Measurements from ENCODE around the gene PER2.
"Not testable (repeated sequence)": the region's sequence is repeated elsewhere in the genome, so short reads cannot be mapped to it uniquely, and the experiment has no call there.

The PER2 gene

DNA sequence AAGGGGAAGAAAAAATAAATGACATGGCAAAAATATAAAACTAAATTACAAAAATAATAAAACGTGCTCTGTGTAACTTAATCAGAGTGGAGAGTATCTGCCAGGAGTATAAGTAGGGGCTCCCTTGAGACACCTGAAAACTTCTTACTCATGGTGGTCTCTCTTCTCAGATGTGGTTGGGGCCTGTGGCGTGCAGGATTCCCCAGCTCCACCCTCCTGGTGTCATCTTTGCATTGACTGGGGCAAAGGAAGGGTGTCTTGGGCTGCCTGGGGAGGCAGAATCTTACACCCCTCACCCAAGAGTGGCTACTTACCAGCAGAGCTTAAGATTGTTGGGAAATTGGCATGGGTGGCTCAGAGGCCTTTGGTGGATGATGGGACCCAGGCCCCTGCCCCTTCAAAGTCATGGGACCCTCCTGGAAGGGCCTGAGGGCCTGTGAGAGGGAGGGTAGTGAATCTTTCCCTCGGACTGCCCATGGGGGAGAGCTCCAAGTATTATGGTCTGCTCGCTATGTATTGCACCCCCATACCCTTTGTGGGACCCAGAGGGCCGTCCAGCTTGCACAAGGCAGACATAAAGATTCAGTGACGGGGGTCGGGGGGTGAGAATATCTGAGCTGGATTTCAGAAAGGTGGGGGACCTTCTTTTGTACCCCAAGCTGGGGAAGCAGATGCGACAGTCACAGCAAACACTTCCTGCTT, 25.0 kb upstream of the PER2 start:
- DNase-seq (ENCODE audit: low read depth) = no peak

DNA sequence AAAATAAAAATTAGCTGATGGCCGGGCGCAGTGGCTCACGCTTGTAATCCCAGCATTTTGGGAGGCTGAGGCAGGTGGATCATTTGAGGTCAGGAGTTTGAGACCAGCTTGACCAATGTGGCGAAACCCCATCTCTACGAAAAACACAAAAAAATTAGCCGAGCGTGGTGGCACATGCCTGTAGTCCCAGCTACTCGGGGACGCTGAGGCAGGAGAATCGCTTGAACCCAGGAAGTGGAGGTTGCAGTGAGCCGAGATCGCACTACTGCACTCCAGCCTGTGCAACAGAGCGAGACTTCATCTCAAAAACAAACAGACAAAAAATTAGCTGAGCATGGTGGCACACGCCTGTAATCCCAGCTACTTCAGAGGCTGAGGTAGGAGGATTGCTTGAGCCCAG, 22.3 kb upstream of the PER2 start:
- DNase-seq (ENCODE audit: low read depth) = not testable (repeated sequence)

DNA sequence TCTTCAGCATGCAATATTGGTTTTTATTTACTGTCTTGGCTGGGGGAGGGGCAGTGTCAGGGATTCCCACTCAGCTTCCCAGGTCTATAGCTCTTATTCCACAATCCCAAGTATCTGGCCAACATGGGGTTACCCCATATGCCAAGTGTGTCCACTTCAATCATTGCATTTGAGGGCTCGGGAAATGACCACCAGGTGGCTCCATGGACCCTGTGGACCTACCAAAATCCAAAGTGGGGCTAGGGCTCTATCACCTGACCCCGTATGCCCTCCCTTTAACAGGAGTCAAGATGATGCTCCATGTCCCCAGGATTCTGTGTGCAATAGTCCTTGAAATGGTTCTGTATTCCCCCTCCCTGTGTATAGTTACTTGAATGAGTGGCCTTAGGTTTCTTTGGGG, 19.8 kb upstream of the PER2 start:
- DNase-seq (ENCODE audit: low read depth) = no peak

DNA sequence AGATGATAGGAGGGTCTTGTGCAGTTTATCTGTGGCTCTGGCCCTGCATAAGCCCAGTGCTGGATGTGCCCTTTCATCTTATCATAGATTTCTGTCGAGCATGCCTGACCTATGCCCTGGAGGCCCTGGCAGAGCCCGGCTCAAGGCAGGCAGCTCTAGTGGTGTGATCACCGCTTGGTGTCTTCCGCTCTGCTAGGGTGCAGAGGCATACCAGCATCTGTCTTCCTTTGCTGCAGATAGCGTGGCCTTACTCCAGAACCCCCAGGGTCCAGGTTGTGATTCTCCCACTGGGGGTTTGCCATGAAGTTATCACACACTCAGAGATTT, 18.2 kb upstream of the PER2 start:
- DNase-seq (ENCODE audit: low read depth) = no peak

DNA sequence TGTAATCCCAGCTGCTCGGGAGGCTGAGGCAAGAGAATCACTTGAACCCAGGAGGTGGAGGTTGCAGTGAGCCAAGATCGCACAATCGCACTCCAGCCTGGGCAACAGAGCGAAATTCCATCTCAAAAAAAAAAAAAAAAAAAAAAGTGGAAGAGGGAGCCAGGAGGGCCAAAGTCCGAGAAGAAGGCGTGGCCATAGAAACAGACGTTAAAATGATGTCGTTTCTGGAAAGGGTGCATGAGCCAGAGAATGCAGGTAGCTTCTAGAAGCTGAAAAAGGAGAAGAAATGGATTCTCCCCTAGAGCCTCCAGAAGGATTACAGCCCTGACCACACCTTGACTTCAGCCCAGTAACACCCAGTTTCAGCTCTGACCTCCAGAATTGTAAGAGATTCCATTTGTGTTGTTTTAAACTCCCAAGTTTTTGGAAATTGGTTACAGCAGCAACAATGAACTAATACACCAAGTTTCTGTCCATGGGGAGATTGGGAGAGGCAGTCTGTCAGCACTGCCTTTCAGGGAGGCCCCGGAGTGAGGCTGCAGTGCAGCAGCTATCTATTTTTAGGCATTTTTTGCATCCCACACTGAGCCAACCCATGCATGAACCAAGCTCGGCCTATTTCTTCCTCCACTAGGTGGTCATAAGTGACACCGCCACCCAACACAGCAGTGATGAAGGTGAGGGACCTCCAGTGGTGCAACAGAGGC, 17.7 kb upstream of the PER2 start:
- no peak for DNase-seq (ENCODE audit: low read depth)

DNA sequence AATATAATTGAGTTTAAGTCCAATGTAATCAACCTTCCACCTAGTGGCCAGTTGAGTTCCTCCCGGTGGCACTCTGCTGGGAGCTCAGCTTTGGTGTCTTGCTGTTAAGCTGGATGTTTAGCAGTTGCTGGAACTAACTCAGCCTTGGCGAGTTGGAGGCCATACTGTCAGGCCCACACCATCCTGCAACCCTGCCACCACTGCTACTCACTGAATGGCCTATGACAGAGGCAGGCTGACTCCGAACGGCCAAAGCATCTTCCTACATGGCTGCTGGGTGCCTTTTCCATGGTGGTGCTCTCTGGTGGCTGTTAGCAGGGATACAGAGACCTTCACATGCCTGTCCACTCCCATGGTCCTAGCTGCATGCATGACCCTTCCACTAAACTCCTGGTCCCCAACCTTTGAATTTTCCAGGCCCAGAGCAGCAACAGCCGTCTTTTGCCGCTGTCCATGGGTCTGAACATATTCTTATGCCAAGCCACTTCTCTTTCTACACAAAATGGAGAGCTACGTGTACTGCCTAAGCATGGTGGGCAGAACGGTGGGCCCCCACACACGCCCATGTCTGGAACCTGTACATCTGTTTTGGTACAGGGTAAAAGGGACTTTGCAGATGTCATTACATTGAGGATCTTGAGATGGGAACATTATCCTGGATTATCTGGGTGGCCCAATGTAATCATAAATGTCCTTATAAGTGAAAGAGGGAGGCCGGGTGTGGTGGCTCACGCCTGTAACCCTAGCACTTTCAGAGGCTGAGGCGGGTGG, 16.9 kb upstream of the PER2 start:
- no peak for DNase-seq (ENCODE audit: low read depth)

DNA sequence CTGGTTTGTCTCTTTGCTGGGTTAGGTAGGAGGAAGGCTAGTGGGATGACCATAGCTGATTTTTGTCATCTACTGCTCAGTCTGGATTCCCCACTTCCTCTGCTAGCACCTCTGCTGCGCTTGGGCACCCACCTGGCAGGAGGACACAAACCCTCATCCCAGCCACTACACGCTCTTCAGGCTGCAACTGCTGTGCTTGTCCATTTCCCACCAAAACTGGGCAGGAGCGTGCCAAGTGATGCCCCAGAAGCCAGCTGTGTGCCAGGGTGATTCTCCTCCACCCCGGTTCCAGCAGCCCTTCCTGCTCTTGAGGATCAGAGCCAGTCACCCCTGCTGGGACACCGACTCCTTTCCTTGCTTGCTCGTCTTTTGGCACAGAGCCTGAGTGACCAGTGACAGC, 15.7 kb upstream of the PER2 start:
- no peak for DNase-seq (ENCODE audit: low read depth)

DNA sequence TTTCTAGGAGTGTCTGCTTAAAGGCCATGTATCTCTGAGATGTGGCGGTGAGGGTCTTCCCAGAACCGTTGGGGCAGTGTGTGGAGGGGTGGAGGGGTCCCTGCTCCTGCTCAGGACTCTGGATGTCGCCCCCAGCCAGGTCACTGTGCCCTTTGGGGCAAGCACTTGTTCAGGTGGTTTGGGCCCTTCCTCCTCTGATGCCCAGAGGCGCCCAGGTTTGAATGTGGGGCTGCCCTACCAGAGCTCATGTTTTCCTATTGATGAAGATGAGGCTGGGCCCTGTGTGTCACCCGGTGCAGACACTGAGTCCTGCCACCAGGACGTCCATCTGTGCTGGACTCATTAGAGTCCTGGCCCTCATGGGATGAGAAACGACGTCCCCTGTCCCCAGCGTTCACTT, 14.3 kb upstream of the PER2 start:
- DNase-seq (ENCODE audit: low read depth) = no peak

DNA sequence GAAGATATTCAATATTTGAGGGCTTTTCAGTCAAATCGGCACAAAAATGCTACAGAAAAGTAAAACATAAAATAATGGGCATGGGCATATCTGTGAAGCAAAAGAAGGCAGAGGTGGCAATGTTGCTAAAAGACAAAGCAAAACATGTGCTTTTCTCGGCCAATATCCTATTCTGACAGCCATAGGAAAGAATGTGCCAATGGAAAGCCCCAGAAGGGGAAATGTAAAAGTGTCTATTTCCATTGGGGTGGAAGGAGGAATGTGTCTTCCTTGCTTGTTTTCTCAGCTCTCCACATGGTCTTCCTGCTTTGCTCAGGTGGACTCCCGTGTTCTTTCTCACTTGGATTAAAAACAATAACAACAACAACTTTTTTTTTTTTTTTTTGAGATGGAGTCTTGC, 13.7 kb upstream of the PER2 start:
- DNase-seq (ENCODE audit: low read depth) = peak; percentile 18

DNA sequence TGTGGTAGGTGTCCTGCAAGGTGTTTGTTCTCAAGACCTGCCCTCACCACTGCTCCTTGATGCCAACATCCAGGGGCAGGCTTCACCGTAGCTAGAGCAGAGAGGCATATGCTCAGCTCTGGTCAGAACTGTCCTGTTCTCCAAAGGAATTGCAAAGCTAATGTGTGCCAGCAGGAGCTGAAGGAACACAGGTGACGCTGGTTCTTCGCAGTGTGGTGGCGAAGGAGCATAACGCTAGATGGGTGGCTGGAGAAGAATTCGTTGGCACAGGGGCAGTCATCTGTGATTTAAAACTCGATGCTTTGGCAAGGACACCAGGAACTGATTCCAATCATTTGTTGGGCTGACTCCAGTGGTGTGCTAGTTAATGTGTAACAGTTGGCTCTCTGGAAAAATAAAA, 11.4 kb upstream of the PER2 start:
- DNase-seq (ENCODE audit: low read depth) = no peak

DNA sequence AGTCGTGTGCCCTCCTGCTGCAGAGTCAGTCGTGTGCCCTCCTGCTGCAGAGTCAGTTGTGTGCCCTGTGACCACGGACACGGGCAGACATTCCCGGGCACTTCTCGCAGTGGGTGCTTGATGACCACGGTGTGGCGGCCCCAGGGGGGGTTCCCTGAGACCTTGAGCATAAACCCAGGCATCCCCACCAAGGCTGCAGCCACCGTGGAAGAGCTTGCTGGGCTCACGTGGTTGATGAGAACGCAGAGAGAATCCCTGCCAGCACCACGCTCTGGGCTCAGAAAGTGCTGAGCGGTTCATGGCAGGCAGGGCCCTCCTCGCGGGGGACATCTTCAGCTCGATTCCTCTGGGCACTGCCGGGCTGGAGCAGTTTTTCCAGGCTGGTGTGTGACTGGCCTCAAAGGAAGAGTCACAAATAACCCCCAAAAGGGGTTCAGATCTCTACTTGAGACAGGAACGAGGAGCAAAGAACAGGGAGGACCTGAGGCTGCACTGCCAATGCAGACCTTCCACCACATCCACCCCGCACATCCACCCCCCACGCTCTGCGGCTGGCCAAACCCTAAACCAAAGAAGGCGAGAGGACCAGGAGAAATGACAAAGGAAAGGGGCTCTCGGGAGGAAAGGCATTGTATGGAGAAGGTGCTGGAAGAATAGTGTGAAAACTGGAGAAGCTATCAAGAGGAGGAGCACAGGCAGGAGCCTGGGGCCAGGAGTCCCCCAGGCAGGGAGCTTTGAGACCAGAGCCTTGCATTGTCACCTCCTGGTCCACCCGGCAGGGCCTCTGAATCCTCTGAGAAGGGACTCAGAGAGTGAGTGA, 8.4 kb upstream of the PER2 start:
- no peak for DNase-seq (ENCODE audit: low read depth)

DNA sequence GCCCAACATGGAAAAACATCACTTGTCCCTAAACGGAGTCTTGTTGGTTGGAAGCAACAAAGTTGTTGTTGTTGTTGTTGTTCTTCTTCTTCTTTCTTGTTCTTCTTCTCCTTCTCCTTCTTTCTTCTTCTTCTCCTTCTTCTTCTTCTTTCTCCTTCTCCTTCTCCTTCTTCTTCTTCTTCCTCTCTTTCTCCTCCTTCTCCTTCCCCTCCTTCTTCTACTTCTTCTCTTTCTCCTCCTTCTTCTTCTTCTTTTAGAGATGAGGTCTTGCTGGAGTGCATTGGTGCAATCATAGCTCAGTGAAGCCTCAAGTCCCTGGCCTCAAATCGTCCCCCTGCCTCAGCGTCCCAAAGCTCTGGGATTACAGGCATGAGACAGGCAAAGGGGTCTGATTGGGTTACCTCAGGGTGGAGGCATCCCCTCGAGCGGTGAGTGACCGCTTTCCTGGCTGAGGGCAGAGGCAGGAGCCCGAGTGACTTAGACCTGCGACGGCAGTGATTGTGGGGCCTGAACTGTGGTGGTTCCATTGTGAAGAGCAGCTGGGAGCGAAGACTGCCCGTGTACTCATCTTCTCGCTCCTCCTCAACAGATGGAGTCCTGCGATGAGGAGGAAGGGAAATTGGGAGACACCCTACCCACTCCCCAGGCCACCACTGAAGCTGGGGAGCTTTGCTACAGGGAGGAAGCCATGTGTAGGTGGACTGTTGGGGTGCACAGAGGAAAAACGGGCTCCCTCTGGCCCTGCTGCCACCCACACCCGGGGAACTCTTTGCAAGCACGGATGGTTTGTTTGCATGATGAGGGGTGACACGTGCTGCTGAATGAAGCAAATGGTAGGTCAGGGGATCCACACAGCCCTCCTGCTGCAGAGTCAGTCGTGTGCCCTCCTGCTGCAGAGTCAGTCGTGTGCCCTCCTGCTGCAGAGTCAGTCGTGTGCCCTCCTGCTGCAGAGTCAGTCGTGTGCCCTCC, 7.0 kb upstream of the PER2 start:
- DNase-seq (ENCODE audit: low read depth) = no peak

DNA sequence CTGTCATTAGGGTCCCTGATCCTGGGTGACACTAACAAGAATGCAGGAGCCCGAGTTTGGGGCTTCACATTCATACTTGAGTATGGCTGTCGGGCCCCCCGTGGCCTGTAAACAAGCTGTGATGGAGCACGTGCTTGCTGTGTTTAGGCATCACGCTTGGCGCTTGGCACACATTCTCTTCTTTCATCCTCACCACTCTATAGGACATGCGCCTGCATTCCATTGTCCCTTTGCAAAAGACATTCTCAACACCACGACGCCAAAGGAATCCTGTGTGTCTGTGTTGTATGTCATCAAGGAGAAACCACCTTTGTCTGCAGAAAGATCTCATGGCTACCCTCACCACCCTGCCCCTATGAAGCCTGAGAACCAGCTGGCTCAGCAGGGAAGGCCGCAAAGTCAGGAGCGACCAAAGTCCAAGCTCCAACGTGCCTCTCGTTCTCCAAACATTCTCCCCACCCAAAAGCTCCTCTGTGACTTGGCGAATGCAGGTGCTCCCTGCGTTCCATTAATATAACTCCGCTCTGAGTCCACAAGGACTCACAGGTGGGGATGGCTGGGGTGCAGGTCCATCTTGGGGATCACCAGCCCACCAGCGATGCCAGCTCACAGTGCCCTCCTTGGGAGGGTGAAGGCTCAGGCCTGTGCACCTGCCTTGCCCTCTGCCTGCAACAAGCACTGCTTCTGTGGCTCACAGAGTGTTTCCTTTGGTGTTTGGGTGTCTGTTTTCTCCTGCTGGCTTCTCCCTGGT, 6.2 kb upstream of the PER2 start:
- DNase-seq (ENCODE audit: low read depth) = no peak

DNA sequence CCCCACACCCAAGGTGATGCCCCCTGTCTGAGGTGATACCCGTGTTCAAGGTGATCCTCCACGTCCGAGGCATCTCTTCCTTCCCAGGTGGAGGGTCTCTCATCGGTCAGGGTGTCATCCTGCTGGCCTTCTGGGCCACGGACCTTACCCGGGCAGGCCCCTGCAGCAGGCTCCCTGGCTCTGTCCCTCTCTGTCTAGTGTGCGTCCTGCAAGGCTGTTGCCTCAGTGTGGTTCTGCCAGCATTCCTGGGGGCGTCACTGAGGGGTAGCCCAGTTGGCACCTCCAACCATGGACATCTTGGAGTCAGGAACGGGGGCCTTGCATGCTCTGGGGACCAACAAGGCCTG, 5.6 kb upstream of the PER2 start:
- no peak for DNase-seq (ENCODE audit: low read depth)

DNA sequence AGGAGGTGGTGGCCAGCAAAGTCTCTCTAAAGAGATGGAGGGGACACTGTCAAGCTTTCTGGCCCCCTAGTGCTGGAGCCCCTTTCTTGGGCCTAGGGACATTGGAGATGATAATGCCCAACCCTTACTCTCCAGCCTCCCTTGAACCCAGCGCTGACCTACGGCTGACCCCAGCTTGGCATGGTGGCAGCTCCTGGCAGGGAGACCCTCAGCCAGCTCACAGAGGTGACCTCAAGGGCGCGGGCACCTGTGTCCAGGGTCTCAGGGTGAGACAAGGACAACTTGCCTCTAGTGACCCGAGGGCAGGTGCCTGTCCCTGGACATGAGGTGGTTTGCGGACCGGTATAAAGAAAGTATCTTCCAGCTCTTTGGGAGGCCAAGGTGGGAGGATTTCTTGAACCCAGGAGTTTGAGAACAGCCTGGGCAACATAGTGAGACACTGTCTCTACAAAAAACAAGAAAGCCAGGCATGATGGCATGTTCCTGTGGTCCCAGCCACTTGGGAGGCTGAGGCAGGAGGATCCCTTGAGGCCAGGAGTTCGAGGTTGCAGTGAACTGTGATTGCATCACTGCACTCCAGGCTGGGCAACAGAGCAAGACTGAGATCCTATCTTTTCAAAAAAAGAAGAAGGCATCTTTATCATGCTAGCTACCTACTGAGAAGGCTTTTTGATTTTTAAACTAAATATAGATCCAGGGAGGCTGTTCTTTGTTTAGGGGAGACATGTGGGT, 3.3 kb upstream of the PER2 start:
- no peak for DNase-seq (ENCODE audit: low read depth)

DNA sequence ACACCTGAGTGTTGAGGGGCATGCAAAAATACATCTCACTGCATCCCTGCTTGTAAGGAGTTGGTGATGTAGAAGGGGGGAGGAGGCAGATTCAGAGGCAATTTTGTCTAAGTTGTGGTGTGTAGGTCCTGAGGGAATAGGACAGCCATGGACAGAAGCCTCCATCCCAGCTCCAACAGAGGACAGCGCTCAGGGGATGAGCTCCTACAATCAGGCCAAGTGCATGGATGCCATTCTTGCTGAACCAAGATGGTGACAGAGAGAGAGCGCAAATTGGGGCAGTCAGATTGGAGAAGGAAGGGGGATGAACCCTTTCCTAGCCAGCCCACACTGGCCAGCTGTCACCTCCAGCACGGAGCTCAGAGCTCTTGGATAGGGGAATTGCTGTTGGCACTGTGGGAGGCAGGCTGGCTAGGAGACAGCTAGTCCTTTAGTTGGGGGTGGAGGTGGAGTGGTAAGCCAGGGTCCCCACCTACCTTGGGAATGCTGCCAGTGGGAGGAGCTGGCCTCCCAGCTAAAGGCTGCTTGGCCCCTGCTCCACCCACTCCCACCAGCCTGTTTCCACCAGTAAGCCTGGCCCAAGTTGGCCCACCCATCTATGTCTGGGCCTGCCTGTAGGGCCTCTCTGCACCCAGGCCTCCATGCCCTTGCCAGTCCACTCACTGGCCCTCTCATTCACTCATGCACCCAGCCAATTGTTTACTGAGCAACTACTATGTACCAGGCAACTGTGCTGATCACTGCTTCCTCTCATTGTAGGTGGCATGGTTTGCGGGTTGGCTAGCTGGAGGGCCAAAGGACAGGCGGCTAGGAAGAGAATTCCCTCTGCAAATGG, 2.5 kb upstream of the PER2 start:
- no peak for DNase-seq (ENCODE audit: low read depth)

DNA sequence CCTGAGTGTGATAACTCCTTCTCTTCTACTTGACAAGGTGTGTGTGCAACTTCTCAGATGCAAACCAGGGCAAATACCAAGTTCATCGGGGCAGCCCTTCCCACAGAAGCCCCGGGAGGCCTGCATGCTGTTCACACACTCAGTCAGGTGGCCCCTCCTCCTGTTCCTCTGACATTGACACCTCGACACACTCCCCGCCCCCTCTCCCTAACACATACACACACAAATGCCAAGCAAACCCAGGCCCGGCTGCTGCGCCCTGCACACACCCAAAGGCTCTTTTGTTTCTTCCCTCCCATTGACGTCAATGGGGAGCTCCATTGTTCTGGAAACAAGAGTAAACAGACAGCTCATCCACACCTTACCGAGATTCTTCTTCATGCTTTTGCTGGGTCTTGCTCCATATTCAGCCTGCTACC, 1.7 kb upstream of the PER2 start:
- DNase-seq (ENCODE audit: low read depth) = no peak

DNA sequence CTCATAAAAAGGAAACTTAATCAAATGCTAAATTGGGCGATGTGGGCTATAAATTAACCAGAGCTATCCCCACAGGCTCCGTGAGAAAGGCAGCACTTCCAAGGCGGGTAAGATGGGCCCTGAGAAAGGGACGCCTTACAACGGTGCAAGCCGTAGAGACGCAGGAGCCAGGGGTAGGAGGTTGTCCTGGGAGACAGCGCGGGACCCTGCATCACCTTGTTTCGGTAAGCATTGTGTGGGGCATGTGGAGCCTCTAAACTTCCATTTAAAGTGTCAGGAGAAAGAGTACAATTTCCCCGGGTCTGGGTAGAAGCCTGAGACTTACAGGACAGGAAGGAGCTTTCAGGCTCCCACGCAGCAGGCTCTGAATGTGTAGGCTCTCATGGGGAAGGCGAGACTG, 1.2 kb upstream of the PER2 start:
- no peak for DNase-seq (ENCODE audit: low read depth)

Measured in EH (cell line).